HG02678 (cell line): ENCODE results near the gene INHBE.
A peak's percentile ranks its signal among the peaks of the same experiment; 100 is the strongest.

Experiments
- ATAC-seq: cut with Tn5 transposase; IDR thresholded peaks from one replicate; pipeline ENCODE4 v1.9.1; 2021; ENCODE audit warnings: mild to moderate bottlenecking, moderate library complexity; ENCODE audit not compliant: unreplicated experiment

INHBE gene

GRCh38 chr12:57459750-57460467 is 4.8 kb downstream of the INHBE start, which contains the start of gene GLI1:
Gene GLI1 (plus strand): TSS chr12:57459785. CDS start chr12:57463692, 3,907 bp downstream.
- ATAC-seq = no peak

GRCh38 chr12:57460468-57460784 is 5.3 kb downstream of the INHBE start:
- ATAC-seq = no peak

GRCh38 chr12:57460841-57461275 is 5.8 kb downstream of the INHBE start:
- no peak for ATAC-seq

GRCh38 chr12:57461276-57461916 is 6.3 kb downstream of the INHBE start:
- ATAC-seq = no peak

- no peak for ATAC-seq
Measured at GRCh38 chr12:57461917-57462250, 6.8 kb downstream of the INHBE start.

- ATAC-seq = peak; percentile 71
Measured at GRCh38 chr12:57462251-57462911, 7.3 kb downstream of the INHBE start.

GRCh38 chr12:57462912-57463253 is 7.8 kb downstream of the INHBE start:
- ATAC-seq = no peak

GRCh38 chr12:57464569-57464968 is 9.5 kb downstream of the INHBE start:
- ATAC-seq = no peak

- no peak for ATAC-seq
Measured at GRCh38 chr12:57465030-57465746, 10.1 kb downstream of the INHBE start.

GRCh38 chr12:57465747-57466505 is 10.8 kb downstream of the INHBE start:
- no peak for ATAC-seq

GRCh38 chr12:57467212-57467874 is 12.2 kb downstream of the INHBE start:
- ATAC-seq = no peak

GRCh38 chr12:57467915-57468314 is 12.8 kb downstream of the INHBE start:
- no peak for ATAC-seq

GRCh38 chr12:57469296-57470164 is 14.4 kb downstream of the INHBE start:
- no peak for ATAC-seq

GRCh38 chr12:57470286-57470969 is 15.3 kb downstream of the INHBE start:
- no peak for ATAC-seq

GRCh38 chr12:57470970-57471656 is 16.0 kb downstream of the INHBE start:
- no peak for ATAC-seq

GRCh38 chr12:57471661-57472060 is 16.6 kb downstream of the INHBE start:
- no peak for ATAC-seq

- no peak for ATAC-seq
Measured at GRCh38 chr12:57472391-57472790, 17.3 kb downstream of the INHBE start.

- ATAC-seq = no peak
Measured at GRCh38 chr12:57473392-57473791, 18.3 kb downstream of the INHBE start.
